CD8-positive, alpha-beta memory T cell (primary cell): Measurements from ENCODE around the gene SIN3A. TPM values are rescaled to one million over a fixed set of nuclear protein-coding genes. Genes with fewer than 3 reads are reported as not detected.

Experiments
- CTCF ChIA-PET: fragments of 350-600 bp; sonication (Branson Sonifier 250); formaldehyde crosslinking; loops from one replicate; lab custom pipeline; 2021; ENCODE audit warnings: antibody characterized with exemption; lab: Charles Lee
- POLR2A ChIA-PET: fragments of 350-600 bp; sonication (Branson Sonifier 250); formaldehyde crosslinking; loops from one replicate; lab custom pipeline; 2021; ENCODE audit warnings: antibody characterized with exemption; lab: Charles Lee
- DNase-seq, 5 donors: peaks; one replicate each; pipeline versions ENCODE4 v3.0.0 to v3.0.0-alpha.2; 2020 to 2022; ENCODE audit warnings: mixed read lengths in 1 of 5
- H3K27ac ChIP-seq: one replicate; pipeline ENCODE4 v1.7.0; 2013; ENCODE audit warnings: low read depth, mild to moderate bottlenecking, low read length, moderate library complexity
- H3K27me3 ChIP-seq: 2 replicates; pipeline ENCODE4 v1.7.0; 2013; ENCODE audit warnings: low read length, mild to moderate bottlenecking; ENCODE audit not compliant: insufficient read depth, poor library complexity, severe bottlenecking
- H3K36me3 ChIP-seq: 2 replicates; pipeline ENCODE4 v1.7.0; 2013; ENCODE audit warnings: mild to moderate bottlenecking, low read length, moderate library complexity; ENCODE audit not compliant: insufficient read depth
- H3K4me1 ChIP-seq: 2 replicates; pipeline ENCODE4 v1.7.0; 2013; ENCODE audit warnings: mild to moderate bottlenecking, low read length, moderate library complexity; ENCODE audit not compliant: insufficient read depth
- H3K4me3 ChIP-seq: 2 replicates; pipeline ENCODE4 v1.7.0; 2013; ENCODE audit warnings: mild to moderate bottlenecking, low read length
- H3K9me3 ChIP-seq: 2 replicates; pipeline ENCODE4 v1.7.0; 2013; ENCODE audit warnings: mild to moderate bottlenecking, low read length
- H3K27ac Mint-ChIP-seq, 8 donors: one replicate each; pipeline ENCODE4 v1.8.0; 2020 to 2021; ENCODE audit warnings: mixed read lengths in 8 of 8, mild to moderate bottlenecking in 6 of 8, inconsistent platforms in 3 of 8, moderate library complexity in 3 of 8
- H3K27me3 Mint-ChIP-seq, 2 donors: one replicate each; pipeline ENCODE4 v1.8.0; 2020 to 2021; ENCODE audit warnings: mixed read lengths in 2 of 2, mild to moderate bottlenecking in 1 of 2, moderate library complexity in 1 of 2
- H3K36me3 Mint-ChIP-seq, 3 donors: one replicate each; pipeline ENCODE4 v1.8.0; 2020 to 2021; ENCODE audit warnings: mixed read lengths in 3 of 3, inconsistent platforms in 1 of 3, mild to moderate bottlenecking in 1 of 3
- H3K4me1 Mint-ChIP-seq, 3 donors: one replicate each; pipeline ENCODE4 v1.8.0; 2020 to 2021; ENCODE audit warnings: mixed read lengths in 3 of 3, inconsistent platforms in 1 of 3, mild to moderate bottlenecking in 1 of 3
- H3K4me3 Mint-ChIP-seq, 7 donors: one replicate each; pipeline ENCODE4 v1.8.0; 2020 to 2021; ENCODE audit warnings: mixed read lengths in 7 of 7, mild to moderate bottlenecking in 6 of 7, moderate library complexity in 4 of 7, inconsistent platforms in 2 of 7
- H3K9me3 Mint-ChIP-seq, 5 donors: one replicate each; pipeline ENCODE4 v1.8.0; 2020 to 2022; ENCODE audit warnings: mixed read lengths in 5 of 5, mild to moderate bottlenecking in 3 of 5, moderate library complexity in 2 of 5, inconsistent platforms in 1 of 5
- polyA plus RNA-seq: library from polyadenylated mRNA; unstranded; fragments of 300-500 nt; fragmentation: Illumina TruSeq; gene quantifications from one replicate; pipeline ENCODE4 v1.2.3, GENCODE V29; 2021
- total RNA-seq, 2 experiments: library from RNA; stranded (reverse); gene quantifications; one replicate each; pipeline ENCODE4 v1.2.3, GENCODE V29; 2021

SIN3A gene
- total and polyA plus RNA-seq, 3 experiments from 2014 or later: 16.0 to 89.0 (median 82.8) TPM

GRCh38 chr15:75367006-75367405, 84.5 kb downstream of the SIN3A start:
- H3K9me3 ChIP-seq: no peaks in the 10 kb centered on the region
- H3K4me3 Mint-ChIP-seq: peak overlapping the region; percentile 83 to 97 (median 91)
- H3K27me3 ChIP-seq: no peaks in the 10 kb centered on the region
- H3K36me3 Mint-ChIP-seq: peaks cover 4 to 64% (median 4%) of the 10 kb centered on the region in 3 donors
- peaks cover 16% of the 10 kb centered on the region for H3K4me1 ChIP-seq
- peak overlapping the region; percentile 93 to 99 (median 96) for H3K27ac Mint-ChIP-seq
- peak overlapping the region; percentile 97 for H3K27ac ChIP-seq
- peaks cover 24 to 28% (median 25%) of the 10 kb centered on the region in 3 donors for H3K4me1 Mint-ChIP-seq
- no peaks in the 10 kb centered on the region for H3K9me3 Mint-ChIP-seq
- POLR2A ChIA-PET: interaction anchor here (2.2 to 4.5 kb wide), 4 partner anchors 13 to 273 kb away, joined by 9 to 106 read pairs (median 46); partner anchors contain the start of genes IMP3, NEIL1 and SIN3A
- no peak for DNase-seq
- CTCF ChIA-PET: interaction anchor here (0.9 to 4.5 kb wide), 17 partner anchors 9 to 317 kb away, joined by 3 to 52 read pairs (median 7); partner anchors contain the start of genes IMP3, NEIL1, SIN3A and SNX33
- H3K4me3 ChIP-seq: no peak overlapping the region
- H3K27me3 Mint-ChIP-seq: no peaks in the 10 kb centered on the region
- H3K36me3 ChIP-seq: peaks cover 44% of the 10 kb centered on the region

- Mint-ChIP-seq H3K27ac (peak overlapping the region in 3 of 8 donors; percentile 76 to 99 (median 94)), H3K4me1 (peaks cover 24 to 28% (median 25%) of the 10 kb centered on the region in 3 donors), H3K27me3 (no peaks in the 10 kb centered on the region), H3K36me3 (peaks cover 4 to 60% (median 4%) of the 10 kb centered on the region in 3 donors), H3K4me3 (peak overlapping the region in 1 of 7 donors; percentile 97), H3K9me3 (no peaks in the 10 kb centered on the region)
- Histone ChIP-seq H3K27ac (no peak overlapping the region), H3K36me3 (peaks cover 35% of the 10 kb centered on the region), H3K9me3 (no peaks in the 10 kb centered on the region), H3K4me1 (peaks cover 16% of the 10 kb centered on the region), H3K27me3 (no peaks in the 10 kb centered on the region), H3K4me3 (no peak overlapping the region)
- CTCF ChIA-PET: interaction anchor here (4.3 to 4.5 kb wide), 2 partner anchors 13 to 275 kb away, joined by 35 to 39 read pairs; partner anchors contain the start of gene IMP3
- no peak for DNase-seq
- POLR2A ChIA-PET: interaction anchor here (0.7 to 4.5 kb wide), 2 partner anchors 19 to 87 kb away, joined by 3 to 106 read pairs; partner anchors contain the start of genes NEIL1 and SIN3A
These were observed 85.3 kb downstream of the SIN3A start for GRCh38 chr15:75366163-75366562.

GRCh38 chr15:75364881-75365280, 86.6 kb downstream of the SIN3A start:
- ChIA-PET POLR2A (no interaction called here), CTCF (interaction anchor here (4.3 kb wide), 1 partner anchor 12 kb away, joined by 35 read pairs; no protein-coding TSS in a partner anchor)
- Histone ChIP-seq H3K4me1 (peaks cover 16% of the 10 kb centered on the region), H3K27ac (no peak overlapping the region), H3K9me3 (no peaks in the 10 kb centered on the region), H3K36me3 (peaks cover 33% of the 10 kb centered on the region), H3K27me3 (no peaks in the 10 kb centered on the region), H3K4me3 (no peak overlapping the region)
- peak overlapping the region in 3 of 8 donors; percentile 39 to 74 (median 65) for H3K27ac Mint-ChIP-seq
- peaks cover 25 to 27% (median 26%) of the 10 kb centered on the region in 3 donors for H3K4me1 Mint-ChIP-seq
- peaks cover 2 to 64% (median 4%) of the 10 kb centered on the region in 3 donors for H3K36me3 Mint-ChIP-seq
- no peaks in the 10 kb centered on the region for H3K27me3 Mint-ChIP-seq
- peak overlapping the region in 1 of 7 donors; percentile 24 for H3K4me3 Mint-ChIP-seq
- no peak for DNase-seq
- H3K9me3 Mint-ChIP-seq: no peaks in the 10 kb centered on the region

- Histone ChIP-seq H3K27me3 (no peaks in the 10 kb centered on the region), H3K4me1 (peaks cover 10% of the 10 kb centered on the region), H3K27ac (no peak overlapping the region), H3K4me3 (no peak overlapping the region), H3K9me3 (no peaks in the 10 kb centered on the region), H3K36me3 (peaks cover 33% of the 10 kb centered on the region)
- no peak for DNase-seq
- Mint-ChIP-seq H3K27ac (peak overlapping the region in 2 of 8 donors; percentile 14 to 36), H3K27me3 (no peaks in the 10 kb centered on the region), H3K4me3 (no peak overlapping the region), H3K9me3 (no peaks in the 10 kb centered on the region), H3K4me1 (peaks cover 14 to 17% (median 15%) of the 10 kb centered on the region in 3 donors), H3K36me3 (peaks cover 2 to 71% (median 4%) of the 10 kb centered on the region in 3 donors)
- POLR2A ChIA-PET: no interaction called here
- CTCF ChIA-PET: no interaction called here
These were observed 87.7 kb downstream of the SIN3A start for GRCh38 chr15:75363786-75364185.

GRCh38 chr15:75362642-75363249, 88.7 kb downstream of the SIN3A start:
- H3K9me3 Mint-ChIP-seq: no peaks in the 10 kb centered on the region
- POLR2A ChIA-PET: no interaction called here
- no peaks in the 10 kb centered on the region for H3K27me3 ChIP-seq

GRCh38 chr15:75361989-75362641, 89.4 kb downstream of the SIN3A start:
- POLR2A ChIA-PET: no interaction called here
- H3K9me3 ChIP-seq: no peaks in the 10 kb centered on the region
- no peak overlapping the region for H3K4me3 ChIP-seq
- Mint-ChIP-seq H3K9me3 (no peaks in the 10 kb centered on the region), H3K27me3 (no peaks in the 10 kb centered on the region), H3K4me1 (peaks cover 5 to 10% (median 5%) of the 10 kb centered on the region in 3 donors), H3K36me3 (peaks cover 2 to 72% (median 4%) of the 10 kb centered on the region in 3 donors), H3K27ac (peak overlapping the region in 2 of 8 donors; percentile 57 to 61), H3K4me3 (no peak overlapping the region)
- DNase-seq: no peak
- no peaks in the 10 kb centered on the region for H3K27me3 ChIP-seq
- H3K4me1 ChIP-seq: peaks cover under 1% of the 10 kb centered on the region
- CTCF ChIA-PET: no interaction called here
- H3K27ac ChIP-seq: no peak overlapping the region
- H3K36me3 ChIP-seq: peaks cover 33% of the 10 kb centered on the region

More at GRCh38 chr15:75362642-75363249, 88.7 kb downstream of the SIN3A start:
- CTCF ChIA-PET: no interaction called here
- no peak for DNase-seq
- Mint-ChIP-seq H3K27ac (peak overlapping the region in 5 of 8 donors; percentile 45 to 61 (median 54)), H3K4me3 (no peak overlapping the region), H3K36me3 (peaks cover 2 to 74% (median 4%) of the 10 kb centered on the region in 3 donors), H3K4me1 (peaks cover 11 to 13% (median 12%) of the 10 kb centered on the region in 3 donors), H3K27me3 (no peaks in the 10 kb centered on the region)
- Histone ChIP-seq H3K4me1 (peaks cover 7% of the 10 kb centered on the region), H3K4me3 (no peak overlapping the region), H3K36me3 (peaks cover 33% of the 10 kb centered on the region), H3K27ac (no peak overlapping the region), H3K9me3 (no peaks in the 10 kb centered on the region)

GRCh38 chr15:75361361-75361988, 90.0 kb downstream of the SIN3A start:
- CTCF ChIA-PET: no interaction called here
- H3K27ac ChIP-seq: no peak overlapping the region
- peaks cover 27% of the 10 kb centered on the region for H3K36me3 ChIP-seq
- peak overlapping the region in 1 of 8 donors; percentile 72 for H3K27ac Mint-ChIP-seq
- H3K4me3 Mint-ChIP-seq: no peak overlapping the region
- POLR2A ChIA-PET: no interaction called here
- H3K27me3 ChIP-seq: no peaks in the 10 kb centered on the region
- H3K4me1 Mint-ChIP-seq: peaks cover 0 to 6% (median 0%) of the 10 kb centered on the region in 3 donors
- no peak overlapping the region for H3K4me3 ChIP-seq
- no peaks in the 10 kb centered on the region for H3K4me1 ChIP-seq
- no peaks in the 10 kb centered on the region for H3K9me3 ChIP-seq
- no peaks in the 10 kb centered on the region for H3K9me3 Mint-ChIP-seq
- peaks cover 2 to 72% (median 4%) of the 10 kb centered on the region in 3 donors for H3K36me3 Mint-ChIP-seq
- no peak for DNase-seq
- no peaks in the 10 kb centered on the region for H3K27me3 Mint-ChIP-seq
